Bronchial epithelial cell (primary cell): ENCODE data around the gene CASQ2. TPM values are rescaled to one million over a fixed set of nuclear protein-coding genes. Genes with fewer than 3 reads are reported as not detected.

Experiments used
- DNase-seq: peaks from one replicate; pipeline ENCODE4 v3.0.0-alpha.2; 2010; ENCODE audit warnings: low read depth
- FAIRE-seq: peaks from 2 replicates; lab custom pipeline; 2011; peaks lifted over from hg19 to GRCh38; lab: Jason Lieb, UNC
- H3K27me3 ChIP-seq: 2 replicates; pipeline ENCODE4 v1.5.1; 2011; ENCODE audit warnings: low read length; ENCODE audit not compliant: control insufficient read depth, insufficient read depth
- H3K36me3 ChIP-seq: 2 replicates; pipeline ENCODE4 v1.5.1; 2011; ENCODE audit warnings: low read length; ENCODE audit not compliant: control insufficient read depth, insufficient read depth
- H3K4me3 ChIP-seq: 2 replicates; pipeline ENCODE4 v1.5.1; 2011; ENCODE audit warnings: mild to moderate bottlenecking, low read depth, low read length, control low read depth
- CTCF ChIP-seq: IDR thresholded peaks from 2 replicates; pipeline ENCODE4 v1.5.1; 2011; ENCODE audit warnings: mild to moderate bottlenecking, moderate library complexity, low read length, control low read depth, inconsistent platforms; ENCODE audit not compliant: insufficient read depth, severe bottlenecking
- total RNA-seq: library from RNA; depleted of rRNA; stranded (reverse); fragments of >200 nt; gene quantifications from 2 replicates; pipeline ENCODE4 v1.2.1, GENCODE V29; 2014

CASQ2 gene
- total RNA-seq, 1 donor from 2014 or later: not detected

DNA sequence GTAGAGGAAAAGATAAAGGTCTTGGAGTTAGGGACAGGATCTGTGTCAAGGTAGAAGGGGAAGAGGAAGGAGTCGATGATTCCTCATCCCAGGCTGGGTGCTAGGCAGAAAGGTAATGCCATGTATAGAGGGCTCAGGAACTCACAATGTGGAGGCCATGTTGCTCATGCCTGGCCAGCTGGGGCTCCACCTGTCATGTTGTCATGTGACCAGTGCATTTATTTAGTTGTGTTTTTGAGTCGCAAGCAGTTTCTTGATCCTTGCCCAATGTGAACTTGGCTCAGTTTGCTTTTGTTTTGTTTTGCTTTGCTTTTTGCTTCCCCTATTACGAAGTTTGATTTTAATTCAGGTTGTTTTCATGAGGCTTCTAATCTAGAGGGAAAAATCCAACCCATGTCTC is 5.7 kb downstream of the CASQ2 start:
- no peak for DNase-seq
- Histone ChIP-seq H3K27me3 (no peaks in the 10 kb centered on the region), H3K36me3 (no peaks in the 10 kb centered on the region), H3K4me3 (no peak overlapping the region)
- FAIRE-seq: peak; percentile 13
- TF ChIP-seq CTCF: no peak

DNA sequence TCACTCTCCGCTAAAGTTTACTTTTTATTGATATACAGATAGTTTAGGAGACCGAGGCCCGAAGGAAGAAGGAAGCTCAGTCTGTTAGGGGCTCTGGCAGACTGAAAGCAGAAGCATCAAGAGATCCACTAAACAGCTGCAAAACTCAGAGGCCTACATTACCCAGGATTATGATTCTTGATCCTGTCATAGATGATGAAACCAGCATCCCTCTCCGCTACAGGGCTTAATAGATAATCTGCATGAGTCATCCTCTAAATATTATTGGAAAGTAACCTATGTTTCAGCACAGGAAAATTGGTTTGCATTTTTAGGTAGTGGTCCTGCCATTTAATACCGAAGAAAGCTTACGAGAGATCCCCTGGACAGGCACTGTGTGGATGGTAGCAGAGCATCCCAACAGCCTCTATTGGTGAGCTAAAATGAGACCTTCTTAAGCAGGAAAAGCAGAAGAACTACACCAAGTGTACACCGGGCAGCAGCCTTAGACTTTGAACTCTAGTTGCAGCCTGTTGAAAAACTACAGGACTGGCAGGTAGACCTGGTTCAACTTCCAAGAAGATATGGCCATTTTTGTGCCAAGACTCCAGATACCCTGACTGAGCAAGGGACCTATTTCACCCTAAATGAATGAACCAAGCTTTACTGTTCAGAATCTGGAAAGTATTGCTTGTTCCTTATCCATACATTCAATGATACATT is 6.8 kb downstream of the CASQ2 start:
- DNase-seq: peak; percentile 47

GRCh38 chr1:115757856-115758255 is 10.7 kb downstream of the CASQ2 start:
- no peak for DNase-seq
- no peak for FAIRE-seq
- Histone ChIP-seq H3K4me3 (no peak overlapping the region), H3K36me3 (no peaks in the 10 kb centered on the region), H3K27me3 (no peaks in the 10 kb centered on the region)
- no peak for TF ChIP-seq CTCF

More for the DNA sequence above, 6.8 kb downstream of the CASQ2 start:
- H3K36me3 ChIP-seq: no peaks in the 10 kb centered on the region
- no peaks in the 10 kb centered on the region for H3K27me3 ChIP-seq
- no peak for FAIRE-seq
- no peak for TF ChIP-seq CTCF
- H3K4me3 ChIP-seq: no peak overlapping the region

DNA sequence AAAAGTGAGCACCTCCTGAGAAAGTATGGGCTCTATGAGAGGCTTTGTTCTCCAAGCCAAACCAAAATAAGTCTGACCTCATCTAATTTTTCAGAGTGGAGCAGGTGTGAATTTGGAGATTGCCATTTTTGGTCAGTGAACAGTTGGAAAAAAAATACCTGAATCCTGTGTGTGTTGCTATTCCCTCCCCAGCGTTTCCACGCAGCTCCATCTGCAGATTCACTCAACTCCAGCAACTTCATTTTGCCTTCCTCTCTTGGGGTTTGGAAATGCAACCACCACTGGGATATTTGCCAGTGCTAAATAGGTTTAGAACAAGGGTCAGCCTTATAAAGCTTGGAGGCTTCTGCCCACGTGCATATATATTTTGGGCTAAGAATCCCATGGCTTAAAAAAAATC is 11.2 kb downstream of the CASQ2 start:
- no peaks in the 10 kb centered on the region for H3K27me3 ChIP-seq
- DNase-seq: no peak
- no peak overlapping the region for H3K4me3 ChIP-seq
- no peaks in the 10 kb centered on the region for H3K36me3 ChIP-seq
- TF ChIP-seq CTCF: no peak
- no peak for FAIRE-seq

DNA sequence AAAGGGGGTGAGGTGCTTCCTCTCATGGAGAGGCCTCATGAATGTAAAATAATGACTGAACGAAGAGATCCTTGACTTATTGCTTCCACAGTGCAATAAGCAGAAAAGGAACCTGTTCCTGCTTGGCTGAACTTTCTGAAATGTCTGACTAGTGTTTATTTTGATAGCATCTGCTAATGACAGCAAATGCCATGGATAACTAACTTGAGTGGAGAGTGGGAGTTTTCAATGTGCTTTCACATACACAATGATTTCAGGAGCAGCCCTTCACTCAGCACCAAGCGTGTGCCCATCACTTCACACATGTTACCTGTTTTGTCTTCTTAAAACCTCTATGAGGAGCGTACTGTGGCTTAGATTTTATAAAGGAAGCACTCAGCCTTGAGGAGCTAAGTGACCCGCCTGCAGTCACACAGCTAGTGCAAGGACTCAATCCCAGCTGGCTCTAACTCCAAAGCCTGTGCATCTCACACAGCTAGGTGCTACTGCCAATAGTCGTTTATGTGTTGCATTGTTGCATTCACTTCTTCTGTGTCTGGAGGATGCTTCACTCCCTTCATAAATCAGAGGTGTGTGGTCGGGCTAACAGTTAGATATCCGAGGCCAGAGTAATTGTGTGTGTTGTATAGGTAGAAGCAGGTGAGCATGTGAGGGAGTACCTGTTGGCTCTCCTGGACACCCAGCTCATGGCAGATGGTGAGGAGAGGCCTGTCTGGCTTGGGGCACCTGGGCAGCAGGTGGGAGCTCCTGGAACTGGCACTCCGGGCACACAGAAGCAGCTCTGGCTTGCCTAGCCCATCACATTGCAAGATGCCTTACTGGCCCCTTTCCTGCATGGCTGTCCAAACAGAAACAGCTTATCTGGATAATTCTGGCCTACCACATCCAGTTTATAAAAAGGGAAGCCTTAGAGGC is 12.8 kb downstream of the CASQ2 start:
- DNase-seq: no peak
- no peak for TF ChIP-seq CTCF
- Histone ChIP-seq H3K36me3 (no peaks in the 10 kb centered on the region), H3K27me3 (no peaks in the 10 kb centered on the region), H3K4me3 (no peak overlapping the region)
- no peak for FAIRE-seq
